Fibroblast of lung (primary cell): ENCODE measurements around the gene ABCA5.

Experiments used
- EZH2 ChIP-seq: IDR thresholded peaks from 2 replicates; pipeline ENCODE4 v1.5.1; 2012; ENCODE audit warnings: low read length, control low read depth, mild to moderate bottlenecking; ENCODE audit errors: missing control alignments
- TF ChIP-seq, protein P1 (sequence below), 2 donors: IDR thresholded peaks in 1 of 2; conservative IDR thresholded peaks in 1 of 2; 1 replicate in 1 of 2; 2 replicates in 1 of 2; pipeline ENCODE4 v1.5.1; 2011 to 2012; ENCODE audit warnings: low read length in 2 of 2, control low read depth in 1 of 2, inconsistent platforms in 1 of 2, low read depth in 1 of 2, mild to moderate bottlenecking in 1 of 2

DNA sequence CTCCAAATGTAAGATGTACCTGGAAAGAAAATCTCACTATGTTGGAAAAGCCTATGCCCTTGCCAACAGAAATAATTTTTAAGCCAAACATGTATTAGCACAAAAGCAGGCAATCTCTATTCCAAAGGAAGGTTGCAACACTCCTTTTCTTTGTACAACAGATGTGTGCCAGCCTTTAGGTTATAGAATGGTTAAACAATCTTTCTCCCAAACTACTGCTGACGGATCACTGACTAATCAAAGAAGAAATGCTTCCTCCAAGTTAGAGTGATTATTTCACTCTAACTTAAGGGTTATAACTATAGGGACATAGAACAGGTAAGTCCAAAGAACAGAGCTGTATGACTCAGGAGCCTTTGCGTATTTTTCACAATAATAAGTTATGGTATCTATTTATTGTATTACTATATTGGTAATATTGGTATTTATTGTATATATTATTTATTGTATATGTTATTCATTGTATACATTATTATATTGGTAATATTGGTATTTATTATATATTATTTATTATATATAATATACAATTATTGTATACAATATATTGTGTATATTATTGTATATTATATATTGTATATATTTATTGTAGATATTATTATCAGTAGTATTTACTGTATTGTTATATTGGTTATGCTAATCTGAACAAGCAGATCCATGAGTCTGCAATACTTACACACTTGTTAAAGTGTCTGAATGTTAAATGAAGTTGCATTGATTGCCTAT is 36.7 kb upstream of the ABCA5 start:
- TF ChIP-seq, protein P1, sequence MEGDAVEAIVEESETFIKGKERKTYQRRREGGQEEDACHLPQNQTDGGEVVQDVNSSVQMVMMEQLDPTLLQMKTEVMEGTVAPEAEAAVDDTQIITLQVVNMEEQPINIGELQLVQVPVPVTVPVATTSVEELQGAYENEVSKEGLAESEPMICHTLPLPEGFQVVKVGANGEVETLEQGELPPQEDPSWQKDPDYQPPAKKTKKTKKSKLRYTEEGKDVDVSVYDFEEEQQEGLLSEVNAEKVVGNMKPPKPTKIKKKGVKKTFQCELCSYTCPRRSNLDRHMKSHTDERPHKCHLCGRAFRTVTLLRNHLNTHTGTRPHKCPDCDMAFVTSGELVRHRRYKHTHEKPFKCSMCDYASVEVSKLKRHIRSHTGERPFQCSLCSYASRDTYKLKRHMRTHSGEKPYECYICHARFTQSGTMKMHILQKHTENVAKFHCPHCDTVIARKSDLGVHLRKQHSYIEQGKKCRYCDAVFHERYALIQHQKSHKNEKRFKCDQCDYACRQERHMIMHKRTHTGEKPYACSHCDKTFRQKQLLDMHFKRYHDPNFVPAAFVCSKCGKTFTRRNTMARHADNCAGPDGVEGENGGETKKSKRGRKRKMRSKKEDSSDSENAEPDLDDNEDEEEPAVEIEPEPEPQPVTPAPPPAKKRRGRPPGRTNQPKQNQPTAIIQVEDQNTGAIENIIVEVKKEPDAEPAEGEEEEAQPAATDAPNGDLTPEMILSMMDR (conservative IDR thresholded peaks at IDR 0.05 in 1 of 2, IDR thresholded peaks at IDR 0.05 in 1 of 2; ENCODE audit: low read depth in 1 of 2, low read length in 2 of 2): no peak
- TF ChIP-seq EZH2: no peak
